Activated naive CD4-positive, alpha-beta T cell treated with anti-CD3 and anti-CD28 coated beads for 36 hours (primary cell): Measurements from ENCODE around the gene NELFE. TPM values are rescaled to one million over a fixed set of nuclear protein-coding genes. Genes with fewer than 3 reads are reported as not detected.

Source experiments
- CTCF ChIA-PET: fragments of 350-600 bp; sonication (Branson Sonifier 250); formaldehyde crosslinking; loops from one replicate; lab custom pipeline; 2021; ENCODE audit warnings: antibody characterized with exemption; lab: Charles Lee
- DNase-seq: peaks from one replicate; pipeline ENCODE4 v3.0.0-alpha.2; 2020
- H3K27ac Mint-ChIP-seq: one replicate; pipeline ENCODE4 v1.8.0; 2021; ENCODE audit warnings: mild to moderate bottlenecking, mixed read lengths
- H3K27me3 Mint-ChIP-seq: one replicate; pipeline ENCODE4 v1.8.0; 2021; ENCODE audit warnings: low read depth, mixed read lengths
- H3K36me3 Mint-ChIP-seq: one replicate; pipeline ENCODE4 v1.8.0; 2021; ENCODE audit warnings: low read depth, mixed read lengths
- H3K4me1 Mint-ChIP-seq: one replicate; pipeline ENCODE4 v1.8.0; 2021; ENCODE audit warnings: low read depth, mixed read lengths
- H3K4me3 Mint-ChIP-seq: one replicate; pipeline ENCODE4 v1.8.0; 2021; ENCODE audit warnings: mild to moderate bottlenecking, moderate library complexity, mixed read lengths
- H3K9me3 Mint-ChIP-seq: one replicate; pipeline ENCODE4 v1.8.0; 2021; ENCODE audit warnings: mixed read lengths
- intact Hi-C: fragments of 100-400 bp; cut with micrococcal nuclease; formaldehyde crosslinking; loops from one replicate; pipeline ENCODE4 v1.15.1; 2023
- total RNA-seq, 2 experiments: library from RNA; stranded (reverse); gene quantifications; one replicate each; pipeline ENCODE4 v1.2.3, GENCODE V29; 2021

NELFE gene
- total RNA-seq, 2 experiments from 2014 or later = 83.2 to 87.4 TPM

DNA sequence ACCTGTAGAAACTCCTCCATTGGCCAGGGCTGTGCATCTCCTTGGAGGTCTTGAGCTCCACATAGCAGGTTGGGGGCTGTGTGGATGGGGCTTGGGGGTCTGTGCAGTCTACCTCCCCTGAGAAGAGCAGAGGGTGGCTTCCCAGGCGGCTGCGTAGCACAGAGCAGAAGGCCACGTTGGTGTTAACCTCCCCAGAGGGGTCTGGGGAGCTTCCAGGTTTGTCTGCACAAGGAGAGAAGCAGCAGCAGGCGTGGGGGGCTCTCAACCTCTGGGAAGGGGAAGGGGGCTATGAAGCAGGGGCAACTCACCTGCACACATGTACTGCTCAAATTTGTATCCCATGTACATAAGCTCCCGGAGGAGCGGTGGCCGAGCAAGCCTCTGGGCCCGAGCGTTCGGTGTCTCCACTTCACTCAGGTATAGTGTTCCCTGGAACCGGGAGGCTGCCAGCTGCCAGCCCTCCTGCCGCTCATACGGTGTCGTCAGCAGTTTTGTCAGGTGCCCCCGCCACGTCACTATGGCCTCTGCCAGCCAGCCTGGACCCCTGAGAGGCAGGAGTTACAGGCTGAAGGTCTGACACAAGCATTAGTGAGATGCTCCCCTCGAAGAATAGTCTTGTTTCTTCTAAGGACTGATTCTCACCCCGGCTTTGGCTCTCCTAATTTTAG lies 12.0 kb upstream of the NELFE start:
- Mint-ChIP-seq H3K9me3 (no peaks in the 10 kb centered on the region), H3K4me1 (peaks cover 41% of the 10 kb centered on the region), H3K36me3 (peaks cover 30% of the 10 kb centered on the region), H3K27ac (peak overlapping the region; percentile 100), H3K27me3 (no peaks in the 10 kb centered on the region), H3K4me3 (peak overlapping the region; percentile 98)
- no peak for DNase-seq
- CTCF ChIA-PET = interaction anchor here (0.9 kb wide), 2 partner anchors 13 to 20 kb away, joined by 3 read pairs; no protein-coding TSS in a partner anchor
- intact Hi-C loops = no loop called here

DNA sequence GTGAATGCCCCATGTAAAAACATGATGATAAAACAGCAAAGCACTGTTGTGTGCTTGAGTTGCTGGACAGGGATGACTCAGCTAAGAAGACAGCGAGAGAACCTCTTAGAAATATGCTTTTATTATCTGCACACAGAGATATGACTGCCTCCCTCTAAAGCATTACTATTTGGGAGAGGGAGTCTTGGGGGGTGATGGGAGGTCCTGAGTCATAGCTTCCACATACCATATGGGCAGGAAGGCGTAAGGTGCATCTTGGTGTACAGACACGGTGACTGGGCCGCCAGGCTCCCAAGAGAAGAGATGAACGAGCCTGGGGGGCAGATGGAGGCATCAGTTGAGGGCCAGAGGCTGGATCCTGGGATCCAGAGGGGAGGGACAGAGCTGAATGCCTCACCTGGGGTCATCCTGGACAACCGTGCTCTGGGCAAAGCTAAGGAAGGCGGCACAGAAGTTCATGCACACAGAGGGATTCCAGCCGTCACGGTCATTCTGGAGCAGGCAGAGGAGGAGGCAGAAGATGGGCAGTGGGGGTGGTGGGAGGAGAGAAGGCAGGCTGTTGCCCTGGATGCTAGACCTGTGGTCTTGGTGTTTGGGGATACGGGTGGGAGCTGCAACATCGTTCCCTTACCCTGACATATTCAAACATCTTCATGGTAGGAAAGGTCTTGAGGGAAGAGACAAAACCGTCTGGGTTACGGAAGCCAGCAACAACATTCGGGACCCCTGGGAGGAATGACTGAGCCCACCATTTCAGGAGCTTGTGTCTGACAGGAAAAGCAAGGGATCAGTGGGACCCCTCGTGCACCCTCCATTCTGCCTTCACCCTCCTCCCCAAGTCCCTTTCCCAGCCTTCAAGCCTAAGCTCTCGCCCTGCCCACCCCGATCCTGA lies 11.2 kb upstream of the NELFE start:
- peak overlapping the region; percentile 77 for H3K27ac Mint-ChIP-seq
- H3K36me3 Mint-ChIP-seq = peaks cover 32% of the 10 kb centered on the region
- CTCF ChIA-PET = interaction anchor here (0.9 kb wide), 2 partner anchors 12 to 19 kb away, joined by 3 read pairs; no protein-coding TSS in a partner anchor
- peak overlapping the region; percentile 98 for H3K4me3 Mint-ChIP-seq
- intact Hi-C loops = no loop called here
- no peak for DNase-seq
- H3K9me3 Mint-ChIP-seq = no peaks in the 10 kb centered on the region
- H3K4me1 Mint-ChIP-seq = peaks cover 41% of the 10 kb centered on the region
- H3K27me3 Mint-ChIP-seq = no peaks in the 10 kb centered on the region

DNA sequence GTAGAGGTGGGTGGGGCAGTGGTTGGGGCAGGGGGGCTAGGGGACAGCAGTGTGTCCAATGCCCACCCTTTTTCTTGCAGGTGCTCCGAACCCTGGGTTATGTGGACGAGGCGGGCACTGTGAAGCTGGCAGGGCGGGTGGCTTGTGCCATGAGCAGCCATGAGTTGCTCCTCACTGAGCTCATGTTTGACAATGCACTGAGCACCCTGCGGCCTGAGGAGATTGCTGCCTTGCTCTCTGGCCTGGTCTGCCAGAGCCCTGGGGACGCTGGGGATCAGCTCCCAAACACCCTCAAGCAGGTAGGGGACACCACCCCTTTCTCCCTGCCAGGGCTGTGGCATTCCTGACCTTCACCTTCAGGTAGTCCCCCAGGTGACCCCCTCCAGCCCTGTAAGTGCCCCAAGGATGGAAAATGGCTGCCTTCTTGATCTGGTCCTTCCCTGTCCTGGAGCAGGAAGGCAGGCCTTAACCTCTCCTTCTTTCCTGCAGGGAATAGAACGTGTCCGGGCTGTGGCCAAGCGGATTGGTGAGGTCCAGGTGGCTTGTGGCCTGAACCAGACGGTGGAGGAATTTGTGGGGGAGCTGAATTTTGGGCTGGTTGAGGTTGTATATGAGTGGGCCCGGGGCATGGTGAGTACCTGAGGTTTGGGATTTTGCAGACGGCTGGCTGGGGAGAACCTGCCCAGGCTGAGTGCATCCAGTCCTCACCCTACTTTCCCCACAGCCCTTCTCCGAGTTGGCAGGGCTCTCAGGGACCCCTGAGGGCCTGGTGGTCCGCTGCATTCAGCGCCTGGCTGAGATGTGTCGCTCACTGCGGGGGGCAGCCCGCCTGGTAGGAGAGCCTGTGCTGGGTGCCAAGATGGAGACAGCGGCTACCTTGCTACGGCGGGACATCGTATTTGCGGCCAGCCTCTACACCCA lies 10.3 kb upstream of the NELFE start:
- intact Hi-C loops = no loop called here
- Mint-ChIP-seq H3K36me3 (peaks cover 32% of the 10 kb centered on the region), H3K9me3 (no peaks in the 10 kb centered on the region), H3K27ac (peak overlapping the region; percentile 77), H3K27me3 (no peaks in the 10 kb centered on the region), H3K4me3 (no peak overlapping the region), H3K4me1 (peaks cover 39% of the 10 kb centered on the region)
- CTCF ChIA-PET = no interaction called here
- DNase-seq = no peak

DNA sequence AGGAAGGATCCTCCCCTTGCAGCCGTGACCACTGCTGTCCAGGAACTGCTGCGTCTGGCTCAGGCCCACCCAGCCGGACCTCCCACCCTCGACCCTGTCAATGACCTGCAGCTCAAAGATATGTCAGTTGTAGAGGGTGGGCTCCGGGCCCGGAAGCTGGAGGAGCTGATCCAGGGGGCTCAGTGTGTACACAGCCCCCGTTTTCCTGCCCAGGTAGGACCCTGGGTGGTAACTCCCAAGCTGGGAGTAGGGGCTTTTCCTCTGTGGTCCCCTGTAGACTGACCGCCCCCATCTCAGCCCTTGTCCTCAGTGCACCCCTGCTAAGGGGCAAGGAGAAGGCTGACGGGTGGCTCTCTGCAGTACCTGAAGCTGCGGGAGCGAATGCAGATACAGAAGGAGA lies 9.6 kb upstream of the NELFE start:
- DNase-seq = no peak
- peaks cover 37% of the 10 kb centered on the region for H3K36me3 Mint-ChIP-seq
- CTCF ChIA-PET = no interaction called here
- intact Hi-C loops = no loop called here
- H3K27me3 Mint-ChIP-seq = no peaks in the 10 kb centered on the region
- H3K4me1 Mint-ChIP-seq = peaks cover 32% of the 10 kb centered on the region
- H3K9me3 Mint-ChIP-seq = no peaks in the 10 kb centered on the region
- H3K4me3 Mint-ChIP-seq = no peak overlapping the region
- H3K27ac Mint-ChIP-seq = no peak overlapping the region

DNA sequence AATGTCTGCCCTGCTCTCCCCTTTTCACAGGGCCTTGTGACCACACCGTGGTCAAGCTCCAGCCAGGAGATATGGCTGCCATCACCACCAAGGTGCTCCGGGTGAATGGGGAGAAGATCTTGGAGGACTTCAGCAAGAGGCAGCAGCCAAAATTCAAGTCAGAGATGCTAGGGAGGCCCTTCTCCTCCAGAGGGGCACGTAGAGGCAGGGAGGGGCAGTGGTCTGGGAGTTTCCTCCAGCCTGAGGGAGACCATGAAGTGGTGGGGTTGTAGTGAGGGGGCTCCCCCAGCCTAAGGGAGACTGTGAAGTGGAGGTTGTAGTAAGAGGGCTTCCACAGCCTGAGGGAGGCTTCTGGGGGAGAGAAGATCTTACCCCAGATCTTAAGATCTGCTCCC lies 9.2 kb upstream of the NELFE start:
- intact Hi-C loops = no loop called here
- no peak overlapping the region for H3K4me3 Mint-ChIP-seq
- peaks cover 41% of the 10 kb centered on the region for H3K36me3 Mint-ChIP-seq
- H3K27ac Mint-ChIP-seq = peak overlapping the region; percentile 63
- H3K9me3 Mint-ChIP-seq = no peaks in the 10 kb centered on the region
- no peak for DNase-seq
- CTCF ChIA-PET = no interaction called here
- no peaks in the 10 kb centered on the region for H3K27me3 Mint-ChIP-seq
- peaks cover 28% of the 10 kb centered on the region for H3K4me1 Mint-ChIP-seq

DNA sequence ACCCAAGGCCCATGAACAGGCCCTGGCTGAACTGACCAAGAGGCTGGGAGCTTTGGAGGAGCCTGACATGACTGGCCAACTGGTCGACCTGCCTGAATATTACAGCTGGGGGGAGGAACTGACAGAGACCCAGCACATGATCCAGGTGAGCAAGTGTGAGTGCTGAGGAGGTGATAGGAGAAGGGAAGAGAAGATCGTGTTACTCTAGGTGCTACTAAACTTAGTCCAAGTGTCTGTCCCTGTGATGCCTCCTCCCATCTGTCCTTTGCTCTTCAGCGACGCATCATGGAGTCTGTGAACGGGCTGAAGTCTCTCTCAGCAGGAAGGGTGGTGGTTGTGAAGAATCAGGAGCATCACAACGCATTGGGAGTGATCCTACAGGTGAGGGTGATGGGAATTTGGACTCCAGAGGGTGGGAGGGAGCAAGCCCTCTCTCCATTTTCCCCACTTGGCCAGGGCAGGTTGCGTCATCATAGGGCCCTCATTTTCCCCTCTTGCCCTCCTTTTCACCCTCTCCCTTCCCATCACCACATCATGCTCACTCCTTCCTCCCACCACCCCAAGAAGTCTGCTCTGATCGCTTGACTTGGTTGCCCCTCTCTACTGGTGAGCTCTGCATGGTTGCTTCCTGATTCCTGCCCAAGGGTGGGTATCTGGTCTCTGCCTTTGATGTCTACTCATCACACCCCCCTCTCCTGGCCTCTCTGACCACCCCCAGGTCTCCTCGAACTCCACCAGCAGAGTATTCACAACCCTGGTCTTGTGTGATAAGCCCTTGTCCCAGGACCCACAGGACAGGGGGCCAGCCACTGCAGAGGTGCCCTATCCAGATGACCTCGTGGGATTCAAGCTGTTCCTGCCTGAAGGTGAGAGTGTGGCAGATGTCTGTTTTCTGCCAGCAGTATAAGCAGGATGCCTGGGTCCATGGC lies 8.5 kb upstream of the NELFE start:
- Mint-ChIP-seq H3K27me3 (no peaks in the 10 kb centered on the region), H3K4me1 (peaks cover 24% of the 10 kb centered on the region), H3K36me3 (peaks cover 41% of the 10 kb centered on the region), H3K4me3 (no peak overlapping the region), H3K9me3 (no peaks in the 10 kb centered on the region), H3K27ac (peak overlapping the region; percentile 63)
- intact Hi-C loops = no loop called here
- no peak for DNase-seq
- CTCF ChIA-PET = no interaction called here

DNA sequence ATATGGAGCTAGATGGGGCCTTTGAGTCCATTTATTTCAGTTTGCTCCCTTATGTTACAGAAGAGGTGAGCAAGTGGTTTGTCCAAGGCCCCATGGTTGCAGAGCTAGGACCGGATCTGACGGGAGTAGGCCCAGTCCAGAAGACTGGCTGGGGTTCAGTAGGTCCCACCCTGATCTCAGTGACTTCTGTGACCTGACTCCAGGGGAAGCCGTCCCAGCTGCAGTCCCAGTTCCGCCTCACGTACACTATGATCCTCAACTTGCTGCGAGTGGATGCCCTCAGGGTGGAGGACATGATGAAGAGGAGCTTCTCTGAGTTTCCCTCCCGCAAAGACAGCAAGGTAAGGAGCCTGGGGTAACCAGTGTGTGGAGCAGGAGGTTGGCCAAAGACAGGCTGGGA lies 7.7 kb upstream of the NELFE start:
- no peak for DNase-seq
- H3K36me3 Mint-ChIP-seq = peaks cover 45% of the 10 kb centered on the region
- no peak overlapping the region for H3K4me3 Mint-ChIP-seq
- no peaks in the 10 kb centered on the region for H3K9me3 Mint-ChIP-seq
- intact Hi-C loops = no loop called here
- CTCF ChIA-PET = no interaction called here
- no peaks in the 10 kb centered on the region for H3K27me3 Mint-ChIP-seq
- H3K27ac Mint-ChIP-seq = no peak overlapping the region
- peaks cover 29% of the 10 kb centered on the region for H3K4me1 Mint-ChIP-seq

DNA sequence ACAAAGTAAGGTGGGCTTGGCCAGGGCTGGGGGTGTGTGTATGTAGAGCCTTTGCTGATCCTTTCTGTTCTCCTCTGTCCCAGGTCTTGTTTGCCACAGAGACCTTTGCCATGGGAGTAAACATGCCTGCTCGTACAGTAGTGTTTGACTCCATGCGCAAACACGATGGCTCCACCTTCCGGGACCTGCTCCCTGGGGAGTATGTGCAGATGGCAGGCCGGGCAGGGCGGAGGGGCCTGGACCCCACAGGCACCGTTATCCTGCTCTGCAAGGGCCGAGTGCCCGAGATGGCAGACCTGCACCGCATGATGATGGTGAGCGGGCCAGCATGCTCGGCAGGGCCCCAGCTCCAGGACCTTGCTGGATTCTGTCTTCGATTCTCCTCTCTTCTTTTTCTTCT lies 6.9 kb upstream of the NELFE start:
- Mint-ChIP-seq H3K9me3 (no peaks in the 10 kb centered on the region), H3K36me3 (peaks cover 50% of the 10 kb centered on the region), H3K4me1 (peaks cover 29% of the 10 kb centered on the region), H3K27me3 (no peaks in the 10 kb centered on the region), H3K27ac (no peak overlapping the region), H3K4me3 (no peak overlapping the region)
- intact Hi-C loops = no loop called here
- CTCF ChIA-PET = interaction anchor here (1.1 kb wide), 1 partner anchor 13 kb away, joined by 3 read pairs; no protein-coding TSS in a partner anchor
- DNase-seq = no peak

DNA sequence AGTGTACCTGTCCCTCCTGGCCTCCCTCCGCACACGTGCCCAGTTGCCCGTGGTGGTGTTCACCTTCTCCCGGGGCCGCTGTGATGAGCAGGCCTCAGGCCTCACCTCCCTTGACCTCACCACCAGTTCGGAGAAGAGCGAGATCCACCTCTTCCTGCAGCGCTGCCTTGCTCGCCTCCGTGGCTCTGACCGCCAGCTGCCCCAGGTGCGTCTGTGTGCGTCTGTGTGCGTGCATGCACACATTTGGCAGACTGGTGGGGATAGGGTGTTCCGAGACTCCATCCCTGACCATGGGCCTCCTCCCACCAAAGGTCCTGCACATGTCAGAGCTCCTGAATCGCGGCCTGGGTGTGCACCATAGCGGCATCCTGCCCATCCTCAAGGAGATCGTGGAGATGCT lies 5.2 kb upstream of the NELFE start:
- peaks cover 28% of the 10 kb centered on the region for H3K4me1 Mint-ChIP-seq
- H3K9me3 Mint-ChIP-seq = no peaks in the 10 kb centered on the region
- no peak overlapping the region for H3K4me3 Mint-ChIP-seq
- CTCF ChIA-PET = interaction anchor here (0.6 kb wide), 1 partner anchor 69 kb away, joined by 3 read pairs; no protein-coding TSS in a partner anchor
- H3K36me3 Mint-ChIP-seq = peaks cover 43% of the 10 kb centered on the region
- H3K27me3 Mint-ChIP-seq = no peaks in the 10 kb centered on the region
- no peak overlapping the region for H3K27ac Mint-ChIP-seq
- no peak for DNase-seq
- intact Hi-C loops = no loop called here

DNA sequence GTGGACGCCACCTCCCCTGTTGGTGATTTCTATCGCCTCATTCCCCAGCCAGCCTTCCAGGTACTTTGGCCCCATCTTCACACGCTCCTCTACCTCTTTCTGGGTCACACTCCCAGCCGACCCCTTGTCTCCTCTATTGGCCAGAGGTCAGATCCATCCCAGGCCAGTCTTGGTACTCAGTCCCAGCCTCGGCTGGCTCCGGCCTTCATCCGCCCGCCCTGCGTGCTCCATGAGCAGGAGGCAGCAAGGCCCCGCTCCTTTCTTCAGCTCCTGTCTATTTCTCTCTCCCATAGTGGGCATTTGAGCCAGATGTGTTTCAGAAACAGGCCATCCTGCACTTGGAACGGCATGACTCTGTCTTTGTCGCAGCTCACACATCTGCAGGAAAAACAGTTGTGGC lies 2.8 kb upstream of the NELFE start:
- peaks cover 33% of the 10 kb centered on the region for H3K36me3 Mint-ChIP-seq
- H3K27ac Mint-ChIP-seq = no peak overlapping the region
- DNase-seq = no peak

DNA sequence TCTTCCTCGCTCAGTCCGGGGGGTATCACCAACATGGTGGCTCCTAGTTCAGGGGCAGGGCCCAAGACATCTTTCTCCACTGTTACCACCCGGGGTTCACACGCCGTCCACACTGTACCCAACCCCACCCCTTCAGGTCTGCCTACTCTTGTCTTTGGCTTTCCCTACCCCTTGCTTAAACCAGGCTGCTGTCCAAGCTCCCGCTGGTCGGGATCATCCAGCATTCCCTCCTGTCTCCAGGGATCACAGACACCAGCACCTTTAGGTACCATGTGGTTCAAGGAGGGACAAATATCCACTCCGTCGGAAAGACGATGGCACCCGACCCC lies 395 bp downstream of the NELFE start:
- peak overlapping the region; percentile 95 for H3K4me3 Mint-ChIP-seq
- peaks cover 39% of the 10 kb centered on the region for H3K36me3 Mint-ChIP-seq
- no peaks in the 10 kb centered on the region for H3K9me3 Mint-ChIP-seq
- H3K4me1 Mint-ChIP-seq = peaks cover 41% of the 10 kb centered on the region
- H3K27me3 Mint-ChIP-seq = no peaks in the 10 kb centered on the region
- DNase-seq = no peak
- CTCF ChIA-PET = interaction anchor here (1.2 to 1.4 kb wide), 2 partner anchors 12 to 15 kb away, joined by 3 to 4 read pairs; no protein-coding TSS in a partner anchor
- peak overlapping the region; percentile 85 for H3K27ac Mint-ChIP-seq
- intact Hi-C loops = loop anchor here (2.0 to 5.0 kb wide), 3 partner anchors 126 to 412 kb away; partner anchors contain the start of genes ATP6V1G2, NFKBIL1, PPT2 and PRRT1

More for the DNA sequence above, 2.8 kb upstream of the NELFE start:
- peaks cover 41% of the 10 kb centered on the region for H3K4me1 Mint-ChIP-seq
- H3K27me3 Mint-ChIP-seq = no peaks in the 10 kb centered on the region
- intact Hi-C loops = no loop called here
- H3K4me3 Mint-ChIP-seq = no peak overlapping the region
- CTCF ChIA-PET = interaction anchor here (2.0 kb wide), 1 partner anchor 9 kb away, joined by 7 read pairs; no protein-coding TSS in a partner anchor
- H3K9me3 Mint-ChIP-seq = no peaks in the 10 kb centered on the region
